Nephron progenitor cell (in vitro differentiated cells): ENCODE results near the gene TAF4.

Source experiments
- DNase-seq: peaks from one replicate; pipeline ENCODE4 v3.0.0; 2021
- H3K27ac Mint-ChIP-seq: 2 replicates; pipeline ENCODE4 v1.8.0; 2021; ENCODE audit warnings: mild to moderate bottlenecking, moderate library complexity, mixed read lengths
- H3K27me3 Mint-ChIP-seq: 2 replicates; pipeline ENCODE4 v1.8.0; 2021; ENCODE audit warnings: mild to moderate bottlenecking, low read depth, mixed read lengths; ENCODE audit not compliant: poor library complexity
- H3K36me3 Mint-ChIP-seq: 2 replicates; pipeline ENCODE4 v1.8.0; 2021; ENCODE audit warnings: low read depth, mixed read lengths
- H3K4me1 Mint-ChIP-seq: 2 replicates; pipeline ENCODE4 v1.8.0; 2021; ENCODE audit warnings: mixed read lengths
- H3K4me3 Mint-ChIP-seq: 2 replicates; pipeline ENCODE4 v1.8.0; 2021; ENCODE audit warnings: mild to moderate bottlenecking, moderate library complexity, mixed read lengths
- H3K9me3 Mint-ChIP-seq: 2 replicates; pipeline ENCODE4 v1.8.0; 2021; ENCODE audit warnings: mild to moderate bottlenecking, moderate library complexity, mixed read lengths
- CTCF ChIP-seq: fragments of 200-600 bp; sonication (generic); IDR thresholded peaks from 2 replicates; pipeline ENCODE4 v1.5.0; 2021; ENCODE audit warnings: antibody characterized with exemption

TAF4 gene

GRCh38 chr20:62014889-62015537 lies 50.7 kb downstream of the TAF4 start:
- DNase-seq: no peak
- Mint-ChIP-seq H3K4me3 (no peak overlapping the region), H3K27ac (peak overlapping the region; percentile 64), H3K9me3 (no peaks in the 10 kb centered on the region), H3K27me3 (peaks cover 3% of the 10 kb centered on the region), H3K4me1 (peaks cover 29% of the 10 kb centered on the region), H3K36me3 (peaks cover 13% of the 10 kb centered on the region)
- no peak for TF ChIP-seq CTCF

- peaks cover 27% of the 10 kb centered on the region for H3K4me1 Mint-ChIP-seq
- no peak overlapping the region for H3K27ac Mint-ChIP-seq
- H3K4me3 Mint-ChIP-seq: no peak overlapping the region
- TF ChIP-seq CTCF: no peak
- peaks cover 3% of the 10 kb centered on the region for H3K27me3 Mint-ChIP-seq
- DNase-seq: no peak
- no peaks in the 10 kb centered on the region for H3K9me3 Mint-ChIP-seq
- H3K36me3 Mint-ChIP-seq: peaks cover 13% of the 10 kb centered on the region
These were observed 51.2 kb downstream of the TAF4 start for GRCh38 chr20:62014488-62014775.

- TF ChIP-seq CTCF: no peak
- H3K9me3 Mint-ChIP-seq: no peaks in the 10 kb centered on the region
- H3K27ac Mint-ChIP-seq: no peak overlapping the region
- DNase-seq: no peak
- no peak overlapping the region for H3K4me3 Mint-ChIP-seq
- H3K4me1 Mint-ChIP-seq: peaks cover 12% of the 10 kb centered on the region
- peaks cover 3% of the 10 kb centered on the region for H3K27me3 Mint-ChIP-seq
- H3K36me3 Mint-ChIP-seq: peaks cover 18% of the 10 kb centered on the region
These were observed 53.0 kb downstream of the TAF4 start for GRCh38 chr20:62012631-62013030.

- Mint-ChIP-seq H3K9me3 (no peaks in the 10 kb centered on the region), H3K4me1 (peaks cover 12% of the 10 kb centered on the region), H3K27me3 (peaks cover 3% of the 10 kb centered on the region), H3K27ac (no peak overlapping the region), H3K36me3 (peaks cover 24% of the 10 kb centered on the region), H3K4me3 (no peak overlapping the region)
- DNase-seq: no peak
- TF ChIP-seq CTCF: no peak
These were observed 53.6 kb downstream of the TAF4 start for GRCh38 chr20:62011938-62012534.

DNA sequence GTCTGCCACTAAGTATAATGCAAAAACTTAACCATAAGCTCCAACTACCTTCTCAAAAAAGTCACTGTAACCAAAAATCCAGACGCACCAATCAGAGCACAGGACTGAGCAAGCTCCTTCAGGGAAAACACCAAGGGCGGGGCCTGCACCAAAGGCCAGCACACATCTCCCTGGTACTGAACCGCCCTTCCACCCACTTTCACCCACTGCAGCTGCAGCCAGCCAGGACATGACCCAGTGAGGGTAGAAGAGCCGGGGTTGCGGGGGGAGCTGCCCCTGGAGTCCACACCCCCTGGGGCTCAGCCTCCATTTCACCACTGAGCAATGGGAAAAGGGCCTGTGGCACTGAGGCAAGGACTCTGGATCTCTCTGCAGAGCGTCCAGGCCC lies 54.3 kb downstream of the TAF4 start:
- H3K4me3 Mint-ChIP-seq: no peak overlapping the region
- peaks cover 25% of the 10 kb centered on the region for H3K36me3 Mint-ChIP-seq
- no peaks in the 10 kb centered on the region for H3K9me3 Mint-ChIP-seq
- H3K27ac Mint-ChIP-seq: no peak overlapping the region
- H3K27me3 Mint-ChIP-seq: peaks cover 3% of the 10 kb centered on the region
- no peak for DNase-seq
- TF ChIP-seq CTCF: no peak
- H3K4me1 Mint-ChIP-seq: peaks cover 12% of the 10 kb centered on the region
